Measurements from ENCODE around the gene ACAN. TPM values are rescaled to one million over a fixed set of nuclear protein-coding genes. Genes with fewer than 3 reads are reported as not detected.

The ACAN gene
- total and polyA plus RNA-seq, 8 donors: under 0.01 to 2.0 (median 0.40) TPM; not detected in 4

DNA sequence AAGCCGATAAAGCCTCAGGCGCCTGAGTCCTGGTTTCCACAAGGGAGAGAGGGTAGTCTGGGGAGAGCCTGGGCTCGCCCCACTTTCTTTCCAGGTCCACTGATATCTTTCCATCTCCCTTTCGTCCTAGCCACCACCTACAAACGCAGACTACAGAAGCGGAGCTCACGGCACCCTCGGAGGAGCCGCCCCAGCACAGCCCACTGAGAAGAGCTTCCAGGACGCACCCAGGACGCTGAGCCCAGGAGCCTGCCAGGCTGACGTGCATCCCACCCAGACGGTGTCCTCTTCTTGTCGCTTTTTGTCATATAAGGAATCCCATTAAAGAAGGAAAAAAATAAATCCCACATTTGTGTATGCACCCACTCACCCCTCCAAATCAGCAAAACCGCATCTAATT, 71.0 kb downstream of the ACAN start:
- no peak overlapping the region for H3K27ac ChIP-seq
- intact Hi-C loops (cut with DNase I; ENCODE audit: low total_unique reads): no loop called here
- H3K4me1 ChIP-seq: no peaks in the 10 kb centered on the region
- 74 to 80% (median 78%) methylated on average over 15 of the region's 15 CpGs for WGBS, 5 donors
- DNase-seq: no peak
- H3K36me3 ChIP-seq: peaks cover 0 to 3% (median 0%) of the 10 kb centered on the region in 4 donors
- peaks cover 0 to 54% (median 4%) of the 10 kb centered on the region in 3 donors for H3K27me3 ChIP-seq
- no peak overlapping the region for H3K4me3 ChIP-seq
- TF ChIP-seq EP300 (IDR thresholded peaks at IDR 0.05) (no peak), POLR2A (IDR thresholded peaks at IDR 0.05) (no peak), POLR2AphosphoS5 (IDR thresholded peaks at IDR 0.05) (no peak)
- TF ChIP-seq, protein P1, sequence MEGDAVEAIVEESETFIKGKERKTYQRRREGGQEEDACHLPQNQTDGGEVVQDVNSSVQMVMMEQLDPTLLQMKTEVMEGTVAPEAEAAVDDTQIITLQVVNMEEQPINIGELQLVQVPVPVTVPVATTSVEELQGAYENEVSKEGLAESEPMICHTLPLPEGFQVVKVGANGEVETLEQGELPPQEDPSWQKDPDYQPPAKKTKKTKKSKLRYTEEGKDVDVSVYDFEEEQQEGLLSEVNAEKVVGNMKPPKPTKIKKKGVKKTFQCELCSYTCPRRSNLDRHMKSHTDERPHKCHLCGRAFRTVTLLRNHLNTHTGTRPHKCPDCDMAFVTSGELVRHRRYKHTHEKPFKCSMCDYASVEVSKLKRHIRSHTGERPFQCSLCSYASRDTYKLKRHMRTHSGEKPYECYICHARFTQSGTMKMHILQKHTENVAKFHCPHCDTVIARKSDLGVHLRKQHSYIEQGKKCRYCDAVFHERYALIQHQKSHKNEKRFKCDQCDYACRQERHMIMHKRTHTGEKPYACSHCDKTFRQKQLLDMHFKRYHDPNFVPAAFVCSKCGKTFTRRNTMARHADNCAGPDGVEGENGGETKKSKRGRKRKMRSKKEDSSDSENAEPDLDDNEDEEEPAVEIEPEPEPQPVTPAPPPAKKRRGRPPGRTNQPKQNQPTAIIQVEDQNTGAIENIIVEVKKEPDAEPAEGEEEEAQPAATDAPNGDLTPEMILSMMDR (IDR thresholded peaks at IDR 0.05): no peak
- no peaks in the 10 kb centered on the region for H3K9me3 ChIP-seq

DNA sequence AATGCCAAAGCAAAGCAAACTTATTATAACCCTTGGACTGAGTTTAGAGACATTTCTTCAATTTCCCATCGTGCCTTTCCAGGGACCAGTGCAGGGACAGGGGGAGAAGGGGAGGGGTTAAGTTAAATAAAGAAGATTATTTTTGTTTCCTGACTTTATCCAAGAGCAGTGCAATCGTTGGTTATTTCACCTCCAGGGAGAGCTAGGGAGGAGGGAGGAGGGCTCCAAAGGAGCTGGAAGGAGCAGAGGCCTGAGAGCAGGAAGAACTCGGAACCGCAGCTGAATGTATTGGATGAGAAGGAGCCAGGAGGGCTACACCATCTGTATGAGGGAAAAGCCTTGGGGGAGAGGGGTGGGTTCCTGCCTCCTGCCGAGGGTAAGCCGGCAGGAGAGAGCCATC, 71.4 kb downstream of the ACAN start:
- H3K27ac ChIP-seq: no peak overlapping the region
- TF ChIP-seq EP300 (IDR thresholded peaks at IDR 0.05) (no peak), POLR2A (IDR thresholded peaks at IDR 0.05) (no peak), POLR2AphosphoS5 (IDR thresholded peaks at IDR 0.05) (no peak)
- TF ChIP-seq, protein P1 (IDR thresholded peaks at IDR 0.05): no peak
- intact Hi-C loops (cut with DNase I; ENCODE audit: low total_unique reads): no loop called here
- 17 to 27% (median 23%) methylated on average over 6 of the region's 6 CpGs for WGBS, 5 donors
- no peaks in the 10 kb centered on the region for H3K4me1 ChIP-seq
- no peak overlapping the region for H3K4me3 ChIP-seq
- H3K9me3 ChIP-seq: no peaks in the 10 kb centered on the region
- peaks cover 0 to 3% (median 0%) of the 10 kb centered on the region in 4 donors for H3K36me3 ChIP-seq
- H3K27me3 ChIP-seq: peaks cover 0 to 50% (median 4%) of the 10 kb centered on the region in 3 donors
- no peak for DNase-seq

- Histone ChIP-seq H3K27me3 (peaks cover 0 to 31% (median 0%) of the 10 kb centered on the region in 3 donors), H3K4me1 (no peaks in the 10 kb centered on the region), H3K9me3 (no peaks in the 10 kb centered on the region), H3K27ac (no peak overlapping the region), H3K4me3 (no peak overlapping the region), H3K36me3 (peaks cover 0 to 3% (median 0%) of the 10 kb centered on the region in 4 donors)
- WGBS, 5 donors: 77 to 89% (median 81%) methylated on average over 9 to 10 of the region's 10 CpGs
- intact Hi-C loops (cut with DNase I; ENCODE audit: low total_unique reads): no loop called here
- no peak for DNase-seq
- TF ChIP-seq POLR2A (IDR thresholded peaks at IDR 0.05) (no peak), EP300 (IDR thresholded peaks at IDR 0.05) (no peak), POLR2AphosphoS5 (IDR thresholded peaks at IDR 0.05) (no peak)
- TF ChIP-seq, protein P1 (IDR thresholded peaks at IDR 0.05): no peak
Observed at GRCh38 chr15:88876573-88876972, 73.3 kb downstream of the ACAN start.

DNA sequence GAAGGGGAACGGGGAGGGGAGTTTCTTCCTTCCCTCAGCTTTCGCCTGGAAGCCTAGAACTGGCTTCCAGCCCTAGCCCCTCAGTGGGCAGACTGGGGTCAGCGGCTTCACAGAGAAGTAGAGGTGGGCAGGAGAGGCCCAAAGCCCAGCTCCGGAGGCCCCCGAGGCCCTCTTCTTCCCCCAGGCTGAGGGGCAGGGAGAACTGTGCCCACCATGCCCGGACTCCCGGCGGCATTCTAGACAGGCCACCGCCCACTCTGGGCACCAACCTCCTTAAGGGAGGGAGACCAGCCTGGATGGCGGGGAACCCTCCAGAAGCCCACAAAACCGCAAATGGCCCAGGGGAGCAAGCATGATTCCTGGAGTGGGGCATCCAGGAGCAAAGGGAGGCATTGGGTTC, 74.2 kb downstream of the ACAN start:
- no peak for DNase-seq
- WGBS, 5 donors: 92 to 95% (median 93%) methylated on average over 11 of the region's 11 CpGs
- no peaks in the 10 kb centered on the region for H3K4me1 ChIP-seq
- intact Hi-C loops (cut with DNase I; ENCODE audit: low total_unique reads): no loop called here
- TF ChIP-seq POLR2AphosphoS5 (IDR thresholded peaks at IDR 0.05) (no peak), POLR2A (IDR thresholded peaks at IDR 0.05) (no peak), EP300 (IDR thresholded peaks at IDR 0.05) (no peak)
- TF ChIP-seq, protein P1 (IDR thresholded peaks at IDR 0.05): no peak
- H3K27ac ChIP-seq: no peak overlapping the region
- H3K36me3 ChIP-seq: peaks cover 0 to 3% (median 0%) of the 10 kb centered on the region in 4 donors
- H3K9me3 ChIP-seq: no peaks in the 10 kb centered on the region
- H3K4me3 ChIP-seq: no peak overlapping the region
- peaks cover 0 to 27% (median 0%) of the 10 kb centered on the region in 3 donors for H3K27me3 ChIP-seq

Data from stomach (tissue), 9 donors.